ENCODE measurements around the gene YOD1. TPM values are rescaled to one million over a fixed set of nuclear protein-coding genes. Genes with fewer than 3 reads are reported as not detected.
A peak's percentile ranks its signal among the peaks of the same experiment; 100 is the strongest.

Gene YOD1
- total RNA-seq, 1 experiment from 2014 or later = 3.8 TPM

DNA sequence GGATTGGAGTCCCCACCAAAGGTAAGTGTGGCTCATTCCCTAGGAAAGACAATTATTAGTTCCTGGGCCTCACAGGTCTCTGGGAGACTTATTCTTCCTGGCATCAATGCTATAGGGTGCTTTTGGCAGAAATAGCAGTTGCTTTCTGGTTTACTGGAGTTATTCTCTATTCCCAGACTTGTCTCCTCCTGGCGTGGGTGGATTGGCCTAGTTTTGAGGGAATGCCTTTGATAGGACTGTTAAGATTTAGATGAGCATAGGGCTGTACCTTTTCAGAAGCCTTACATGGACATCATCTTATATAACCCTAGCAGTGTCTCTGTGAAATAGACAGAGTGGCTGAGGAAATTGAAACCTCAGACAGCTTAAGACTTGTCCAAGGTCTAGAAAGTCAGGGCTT, 11.1 kb upstream of the YOD1 start:
- Histone ChIP-seq H3K27me3 (peaks cover 4% of the 10 kb centered on the region; the same call in 1 of the 2 replicates), H3K36me3 (no peaks in the 10 kb centered on the region), H3K4me3 (no peak overlapping the region), H3K27ac (no peak overlapping the region), H3K4me1 (no peaks in the 10 kb centered on the region; the same call in 1 of the 2 replicates), H3K9me3 (replicated peaks) (no peaks in the 10 kb centered on the region)
- DNase-seq = no peak

DNA sequence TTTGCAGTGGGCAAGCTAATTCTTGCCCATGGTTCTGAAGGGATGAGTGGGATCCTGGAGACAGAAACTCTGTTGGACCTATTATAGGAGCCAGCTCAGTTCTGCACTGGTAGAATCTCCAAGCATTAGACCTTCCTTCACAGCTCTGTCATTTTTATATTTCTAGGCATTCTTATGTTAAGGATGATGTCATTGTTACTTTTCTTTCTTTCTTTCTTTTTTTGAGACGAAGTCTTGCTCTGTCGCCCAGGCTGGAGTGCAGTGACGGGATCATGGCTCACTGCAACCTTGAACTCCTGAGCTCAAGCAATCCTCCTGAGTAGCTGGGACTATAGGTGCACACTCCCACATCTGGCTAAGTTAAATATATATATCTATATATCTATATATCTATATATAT, 9.6 kb upstream of the YOD1 start:
- Histone ChIP-seq H3K9me3 (replicated peaks) (no peaks in the 10 kb centered on the region), H3K27ac (no peak overlapping the region), H3K27me3 (peaks cover 4% of the 10 kb centered on the region), H3K36me3 (no peaks in the 10 kb centered on the region), H3K4me1 (no peaks in the 10 kb centered on the region; the same call in 1 of the 2 replicates), H3K4me3 (no peak overlapping the region)
- DNase-seq = no peak

DNA sequence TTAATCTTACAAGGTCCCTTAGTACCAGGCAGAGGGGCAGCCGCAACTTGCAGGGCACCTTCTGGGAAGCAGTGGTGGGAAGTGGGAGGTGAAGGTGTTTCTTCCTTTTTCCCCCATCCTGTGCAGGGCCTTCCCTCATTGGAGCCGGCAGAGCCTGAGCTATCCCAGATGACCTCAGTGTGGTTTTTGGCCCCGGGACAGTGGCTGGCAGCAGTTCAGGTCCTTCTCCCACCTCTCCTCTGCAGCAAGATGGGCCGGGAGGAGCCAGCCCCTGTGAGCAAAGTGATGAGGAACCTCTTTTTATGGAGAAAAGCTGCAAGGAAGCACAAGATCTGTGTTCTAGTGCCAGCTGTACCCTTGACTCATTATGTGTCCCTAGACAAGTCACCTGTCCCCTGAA, 8.9 kb upstream of the YOD1 start:
- Histone ChIP-seq H3K9me3 (replicated peaks) (no peaks in the 10 kb centered on the region), H3K27ac (no peak overlapping the region), H3K36me3 (no peaks in the 10 kb centered on the region), H3K27me3 (peaks cover under 1% of the 10 kb centered on the region), H3K4me1 (no peaks in the 10 kb centered on the region; the same call in 1 of the 2 replicates), H3K4me3 (no peak overlapping the region)
- no peak for DNase-seq

DNA sequence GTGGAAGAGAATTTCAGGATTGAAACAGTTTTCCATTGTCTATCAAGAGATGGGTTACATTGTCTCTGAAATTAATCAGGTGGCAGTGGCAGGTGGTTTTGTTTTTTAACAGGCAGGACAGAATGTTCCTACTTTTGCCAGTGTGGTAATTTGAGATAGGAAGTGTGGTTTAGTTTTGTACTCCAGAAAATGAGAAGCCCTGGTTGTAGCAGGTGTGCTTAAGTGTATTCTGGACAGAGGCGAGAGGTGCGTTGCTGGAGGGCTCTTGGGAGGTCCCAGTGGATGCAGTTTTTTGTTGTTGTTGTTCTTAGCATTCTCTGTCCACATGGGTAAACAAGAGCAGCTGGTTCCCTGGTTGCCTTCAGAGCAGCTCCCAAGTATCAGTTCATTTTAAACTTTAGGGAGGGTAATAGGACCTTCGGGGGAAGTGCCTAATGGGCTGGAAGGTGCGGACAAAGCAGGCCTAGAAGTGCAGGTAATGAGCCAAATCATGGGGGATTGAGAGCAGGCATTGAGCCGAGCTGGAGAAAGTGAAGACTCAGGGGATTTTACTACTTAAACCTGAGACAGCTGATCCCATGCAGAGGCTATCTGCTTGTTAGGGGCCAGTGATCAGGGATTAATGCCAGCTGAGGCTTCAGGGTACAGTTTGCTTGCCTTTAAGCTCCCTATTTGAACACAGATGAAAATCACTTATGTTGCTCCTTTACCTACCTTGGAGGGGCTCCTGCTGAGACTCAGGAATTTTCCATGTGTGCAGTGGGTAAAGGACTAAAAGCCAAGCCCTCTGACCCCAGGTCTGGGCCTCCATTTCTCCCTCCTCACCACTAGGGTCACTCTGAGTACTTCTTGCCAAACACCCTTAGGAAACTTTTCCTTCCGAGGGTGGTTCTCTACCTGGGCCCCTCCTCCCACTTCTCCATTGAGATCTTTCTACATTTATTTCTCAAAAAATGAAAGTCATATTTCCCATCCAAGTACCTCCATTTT, 8.2 kb upstream of the YOD1 start:
- no peaks in the 10 kb centered on the region for H3K36me3 ChIP-seq
- no peak overlapping the region for H3K27ac ChIP-seq
- DNase-seq = peak in 1 of 2 experiments; percentile 49
- no peaks in the 10 kb centered on the region; the same call in 1 of the 2 replicates for H3K4me1 ChIP-seq
- no peaks in the 10 kb centered on the region for H3K9me3 ChIP-seq (replicated peaks)
- no peaks in the 10 kb centered on the region; the same call in none of the 2 replicates for H3K27me3 ChIP-seq
- no peak overlapping the region for H3K4me3 ChIP-seq

DNA sequence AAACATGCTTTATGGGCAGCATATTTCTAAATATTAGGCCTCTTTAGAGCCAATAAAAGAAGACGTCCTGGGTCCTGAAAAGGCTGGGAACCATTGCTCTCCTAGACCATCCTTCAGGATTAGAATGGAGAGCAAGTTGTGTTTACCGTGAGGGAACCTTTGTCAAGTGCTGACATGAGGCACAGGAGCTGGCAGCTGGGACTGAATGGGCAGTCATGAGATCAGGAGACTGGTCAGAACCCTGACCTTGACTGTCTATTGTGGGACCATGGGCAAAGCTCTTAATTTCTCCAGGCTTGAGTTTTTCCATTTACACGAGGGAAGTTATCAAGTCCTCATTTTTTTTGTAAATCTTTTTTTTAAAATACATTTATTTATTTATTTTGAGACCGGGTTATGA, 7.2 kb upstream of the YOD1 start:
- Histone ChIP-seq H3K4me1 (no peaks in the 10 kb centered on the region; the same call in 1 of the 2 replicates), H3K9me3 (replicated peaks) (no peaks in the 10 kb centered on the region), H3K36me3 (no peaks in the 10 kb centered on the region), H3K27me3 (no peaks in the 10 kb centered on the region; the same call in none of the 2 replicates), H3K4me3 (no peak overlapping the region), H3K27ac (no peak overlapping the region)
- no peak for DNase-seq

DNA sequence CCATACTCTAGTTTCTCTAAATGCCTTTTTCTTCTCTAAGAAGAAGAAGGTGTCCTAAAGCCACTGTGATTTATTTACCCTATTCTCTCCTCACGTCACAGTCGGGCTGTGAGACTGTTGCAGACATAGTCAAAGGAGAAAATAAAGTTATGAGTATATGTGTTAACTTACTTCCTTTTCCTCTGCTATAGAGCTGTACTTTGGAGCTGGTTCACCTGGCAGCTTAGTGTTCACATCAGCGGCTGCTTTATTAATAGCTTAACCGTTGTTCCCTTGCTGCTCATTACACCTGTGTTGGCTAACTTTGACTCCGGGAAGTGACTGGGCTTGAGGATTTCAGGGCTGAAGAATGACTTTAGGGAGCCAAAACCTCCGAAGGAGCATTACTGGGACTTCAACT, 5.7 kb upstream of the YOD1 start:
- Histone ChIP-seq H3K4me1 (no peaks in the 10 kb centered on the region; the same call in 1 of the 2 replicates), H3K9me3 (replicated peaks) (no peaks in the 10 kb centered on the region), H3K27me3 (no peaks in the 10 kb centered on the region; the same call in none of the 2 replicates), H3K27ac (no peak overlapping the region), H3K4me3 (no peak overlapping the region), H3K36me3 (no peaks in the 10 kb centered on the region)
- DNase-seq = no peak

DNA sequence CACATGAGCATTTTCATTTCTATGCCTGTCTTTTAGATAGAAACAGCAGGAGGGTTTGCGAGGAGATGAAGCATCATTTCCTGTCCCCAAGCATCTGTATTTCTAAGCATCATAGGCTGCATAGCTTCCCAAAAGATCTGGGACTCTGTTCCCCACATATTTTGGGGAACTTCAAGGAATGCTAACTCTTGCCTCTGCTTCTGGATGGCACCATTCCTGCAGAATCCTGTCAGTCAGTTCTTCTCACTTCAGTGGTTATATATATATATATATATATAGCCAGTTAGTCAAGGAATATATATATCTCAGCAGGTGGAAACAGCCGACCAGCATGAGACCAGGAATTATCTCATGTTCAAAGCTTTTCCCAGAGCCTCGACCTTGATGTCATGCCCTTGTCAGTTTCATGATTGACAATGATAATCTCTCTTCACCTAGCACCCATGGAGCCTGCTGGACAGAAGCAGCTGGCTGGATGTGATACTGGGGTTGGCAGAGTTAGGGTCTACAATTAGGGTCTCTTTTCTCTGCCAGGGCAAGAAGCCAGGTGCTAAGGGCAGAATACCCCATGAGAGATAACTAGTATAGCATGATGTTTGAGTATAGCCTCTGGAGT, 4.5 kb upstream of the YOD1 start:
- Histone ChIP-seq H3K36me3 (no peaks in the 10 kb centered on the region), H3K27ac (no peak overlapping the region), H3K27me3 (no peaks in the 10 kb centered on the region; the same call in none of the 2 replicates), H3K4me1 (no peaks in the 10 kb centered on the region), H3K4me3 (no peak overlapping the region), H3K9me3 (replicated peaks) (no peaks in the 10 kb centered on the region)
- DNase-seq = no peak

DNA sequence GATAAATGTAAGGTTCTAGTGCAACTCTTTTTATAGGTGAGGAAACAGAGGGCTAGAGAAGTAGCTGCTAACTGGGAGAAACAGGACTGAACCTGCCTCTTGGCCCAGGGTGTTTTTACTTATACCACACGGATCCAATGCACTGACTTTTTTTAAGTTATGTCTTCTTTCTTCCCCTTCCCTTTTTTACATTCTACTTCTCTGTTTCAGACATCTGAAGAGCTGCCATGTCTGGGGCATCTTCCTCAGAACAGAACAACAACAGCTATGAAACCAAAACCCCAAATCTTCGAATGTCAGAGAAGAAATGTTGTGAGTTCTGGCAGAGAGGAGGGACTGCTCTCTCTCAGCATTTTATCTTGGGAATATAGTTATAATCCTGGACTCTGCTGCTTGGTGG, 3.5 kb upstream of the YOD1 start:
- no peak overlapping the region for H3K27ac ChIP-seq
- no peak for DNase-seq
- H3K4me3 ChIP-seq = no peak overlapping the region
- no peaks in the 10 kb centered on the region for H3K4me1 ChIP-seq
- no peaks in the 10 kb centered on the region for H3K9me3 ChIP-seq (replicated peaks)
- no peaks in the 10 kb centered on the region for H3K36me3 ChIP-seq
- no peaks in the 10 kb centered on the region; the same call in none of the 2 replicates for H3K27me3 ChIP-seq

DNA sequence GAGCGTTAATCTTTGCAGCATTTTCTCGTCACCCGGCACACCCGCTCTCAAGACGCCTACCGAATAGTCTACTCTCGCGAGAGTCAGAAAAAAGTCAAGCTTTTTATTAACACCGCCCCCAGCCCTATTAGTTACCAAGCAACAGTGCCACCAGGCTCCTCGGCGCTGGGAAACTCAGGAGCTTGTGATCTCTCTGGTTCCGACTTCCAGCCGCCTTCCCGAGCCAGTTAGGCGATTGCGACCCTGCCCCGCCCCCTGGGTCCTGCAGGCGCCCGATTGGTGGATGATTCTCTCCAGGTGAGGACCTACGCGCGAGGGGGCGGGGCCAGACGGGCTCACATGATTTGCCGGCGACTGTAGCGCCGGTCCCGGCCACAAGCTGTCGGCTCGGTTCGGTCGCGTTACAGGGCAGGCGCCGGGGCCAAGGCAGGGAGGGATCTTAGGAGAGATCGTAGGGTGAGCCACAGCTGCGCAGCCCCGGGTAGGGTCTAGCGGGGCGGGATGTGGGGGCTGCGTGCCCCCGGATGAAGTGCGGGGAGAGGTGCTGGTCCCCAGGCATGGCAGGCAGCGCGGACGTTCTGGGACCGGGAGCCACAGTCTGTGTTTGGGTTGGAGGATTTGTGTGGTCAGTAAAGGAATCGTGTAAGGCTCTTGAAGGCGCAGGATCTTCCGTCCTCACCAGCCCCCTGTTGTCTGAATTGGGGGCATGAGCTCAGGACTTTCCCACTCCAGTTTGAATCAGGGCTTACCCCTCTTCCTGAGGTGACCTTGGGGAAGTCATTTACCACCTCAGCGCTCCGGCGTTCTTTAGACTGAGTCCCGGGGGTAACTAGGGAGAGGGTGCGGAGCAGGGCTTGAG, 2.1 kb upstream of the YOD1 start, which contains the start of gene PFKFB2:
Gene PFKFB2, plus strand, starts transcription at position 365 of the 859 bp plus-strand sequence. CDS start 1,443 bp downstream, outside the sequence.
- Histone ChIP-seq H3K36me3 (no peaks in the 10 kb centered on the region), H3K27me3 (no peaks in the 10 kb centered on the region; the same call in none of the 2 replicates), H3K27ac (no peak within 1 kb of the TSS), H3K4me3 (peak within 1 kb of the TSS; percentile 53), H3K4me1 (no peaks in the 10 kb centered on the region), H3K9me3 (replicated peaks) (no peaks in the 10 kb centered on the region)
- peak; percentile 43 to 61 for DNase-seq

DNA sequence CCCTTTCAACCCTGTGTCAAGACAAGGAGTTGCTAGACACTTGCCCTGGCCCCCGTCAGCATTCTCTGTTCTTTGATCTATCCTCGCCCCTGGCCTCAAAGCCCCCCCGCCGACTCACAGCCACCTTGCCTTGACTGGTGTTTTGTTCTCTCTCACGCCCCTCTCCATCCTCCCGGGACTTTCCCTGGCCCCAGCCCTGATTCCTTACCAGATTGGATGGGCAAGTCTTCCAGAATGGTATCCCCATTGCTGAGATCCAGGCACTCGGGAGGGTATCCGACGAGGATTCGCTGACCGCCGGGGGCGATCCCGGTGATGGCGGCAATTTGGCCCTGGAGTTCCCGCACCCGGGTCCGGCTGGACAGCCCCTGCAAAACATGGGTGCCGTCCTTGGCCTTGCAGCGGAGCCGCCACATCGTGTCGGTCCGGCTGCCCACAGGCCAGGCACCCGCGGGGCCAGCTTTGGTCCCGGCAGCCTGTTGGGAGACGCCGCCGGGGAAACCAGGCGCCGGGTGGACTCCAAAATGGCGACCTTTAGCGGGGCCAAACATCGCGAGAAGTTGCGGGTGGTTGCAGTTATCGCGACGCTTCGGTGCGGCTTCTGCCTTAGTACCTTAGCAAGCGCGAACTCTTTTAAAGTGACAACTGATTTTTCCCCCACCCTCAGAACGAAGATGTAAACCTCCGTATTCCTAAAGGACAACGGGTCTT, 373 bp downstream of the YOD1 start:
- peak overlapping the region; percentile 62 for H3K4me3 ChIP-seq
- H3K4me1 ChIP-seq = no peaks in the 10 kb centered on the region
- peak; percentile 60 to 65 for DNase-seq
- peak overlapping the region; percentile 47 for H3K27ac ChIP-seq
- no peaks in the 10 kb centered on the region; the same call in 1 of the 2 replicates for H3K27me3 ChIP-seq
- H3K9me3 ChIP-seq (replicated peaks) = no peaks in the 10 kb centered on the region
- no peaks in the 10 kb centered on the region for H3K36me3 ChIP-seq

DNA sequence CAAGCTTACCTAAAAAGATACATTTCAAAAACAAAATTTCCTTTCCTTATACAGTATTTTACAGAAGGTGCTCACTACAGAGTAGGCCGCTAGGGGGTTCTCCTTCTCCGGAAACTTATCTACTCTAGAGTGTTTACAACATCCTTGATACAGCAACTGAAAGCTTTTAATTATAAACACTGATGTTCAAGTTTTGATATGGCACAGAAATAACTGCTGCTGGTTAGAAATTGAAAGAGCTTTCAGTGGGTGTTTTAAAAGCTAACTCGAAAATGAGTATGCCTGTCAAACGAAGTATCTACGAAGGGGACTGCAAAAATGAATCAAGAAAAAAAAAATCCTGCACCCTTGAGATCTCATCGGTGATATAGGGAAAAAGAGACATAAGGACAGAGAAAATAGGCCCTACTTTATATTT, 1.0 kb downstream of the YOD1 start:
- Histone ChIP-seq H3K4me1 (no peaks in the 10 kb centered on the region), H3K4me3 (peak overlapping the region; percentile 62), H3K27me3 (no peaks in the 10 kb centered on the region; the same call in 1 of the 2 replicates), H3K9me3 (replicated peaks) (no peaks in the 10 kb centered on the region), H3K36me3 (no peaks in the 10 kb centered on the region), H3K27ac (no peak overlapping the region; the same call in 1 of the 2 replicates)
- peak in 1 of 2 experiments; percentile 28 for DNase-seq

DNA sequence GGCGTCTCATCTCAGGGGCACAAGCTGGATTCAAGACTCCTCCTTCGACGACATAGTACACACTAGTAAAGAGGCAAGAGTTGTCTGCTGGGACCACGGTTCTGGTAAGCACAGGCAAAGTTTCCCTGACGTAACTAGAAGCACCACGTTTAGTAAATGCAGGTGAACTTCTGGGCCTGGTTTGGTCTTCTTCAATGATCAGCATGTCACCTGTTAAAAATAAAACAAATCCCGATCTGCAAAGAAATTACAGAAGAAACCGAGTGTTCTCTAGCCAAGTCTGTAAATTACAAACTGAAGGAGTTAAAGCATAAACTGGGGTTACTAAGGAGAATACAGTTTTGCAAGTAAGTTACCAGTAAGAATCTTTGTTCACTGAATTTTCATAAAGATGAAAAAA, 1.5 kb downstream of the YOD1 start:
- Histone ChIP-seq H3K27ac (no peak overlapping the region), H3K9me3 (replicated peaks) (no peaks in the 10 kb centered on the region), H3K4me1 (no peaks in the 10 kb centered on the region), H3K27me3 (no peaks in the 10 kb centered on the region; the same call in 1 of the 2 replicates), H3K4me3 (peak overlapping the region; percentile 62), H3K36me3 (no peaks in the 10 kb centered on the region)
- DNase-seq = no peak

DNA sequence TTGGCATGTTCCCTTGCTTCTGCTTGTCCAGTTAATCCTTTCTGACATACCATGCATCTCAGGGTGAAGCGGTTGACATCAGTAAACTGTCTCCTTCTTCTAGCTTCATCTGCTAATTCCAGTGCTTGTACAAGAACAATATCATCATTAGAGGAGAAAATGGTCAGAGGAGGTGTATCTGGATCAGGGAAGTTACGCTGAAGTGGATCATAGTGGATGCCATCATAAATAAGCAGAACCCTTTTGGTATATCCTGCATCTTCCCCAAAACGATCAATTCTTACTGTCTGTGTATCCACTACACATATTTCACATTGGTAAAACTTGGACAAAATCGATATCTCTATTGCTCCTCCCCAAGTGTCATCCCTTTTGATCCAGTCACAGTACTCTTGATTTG, 2.0 kb downstream of the YOD1 start:
- Histone ChIP-seq H3K27ac (no peak overlapping the region), H3K36me3 (no peaks in the 10 kb centered on the region), H3K9me3 (replicated peaks) (no peaks in the 10 kb centered on the region), H3K4me1 (no peaks in the 10 kb centered on the region), H3K4me3 (no peak overlapping the region), H3K27me3 (no peaks in the 10 kb centered on the region)
- no peak for DNase-seq

DNA sequence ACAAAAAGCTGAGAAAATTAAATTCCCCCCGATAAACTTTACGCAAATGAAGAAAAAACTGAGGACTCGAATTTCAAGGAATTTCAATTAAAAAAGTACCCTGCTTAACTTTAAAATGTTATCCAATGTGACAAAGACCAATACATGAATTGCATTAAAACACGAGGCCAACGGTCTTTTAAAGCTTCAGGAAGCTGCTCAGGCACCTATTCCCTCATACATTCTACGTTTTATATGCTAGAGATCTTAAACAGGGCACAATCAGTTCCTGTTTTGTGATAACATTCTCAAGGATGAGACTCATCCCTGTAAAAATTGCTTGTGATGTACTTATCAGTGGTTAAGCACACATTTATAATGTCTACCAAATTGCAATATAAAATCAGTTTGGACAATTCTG, 3.0 kb downstream of the YOD1 start:
- no peak overlapping the region for H3K27ac ChIP-seq
- H3K9me3 ChIP-seq (replicated peaks) = no peaks in the 10 kb centered on the region
- H3K4me1 ChIP-seq = no peaks in the 10 kb centered on the region
- no peak overlapping the region for H3K4me3 ChIP-seq
- no peaks in the 10 kb centered on the region for H3K36me3 ChIP-seq
- DNase-seq = no peak
- no peaks in the 10 kb centered on the region for H3K27me3 ChIP-seq

All from SJCRH30 (cell line).